Measurements from ENCODE around the gene NOS1AP.

DNA sequence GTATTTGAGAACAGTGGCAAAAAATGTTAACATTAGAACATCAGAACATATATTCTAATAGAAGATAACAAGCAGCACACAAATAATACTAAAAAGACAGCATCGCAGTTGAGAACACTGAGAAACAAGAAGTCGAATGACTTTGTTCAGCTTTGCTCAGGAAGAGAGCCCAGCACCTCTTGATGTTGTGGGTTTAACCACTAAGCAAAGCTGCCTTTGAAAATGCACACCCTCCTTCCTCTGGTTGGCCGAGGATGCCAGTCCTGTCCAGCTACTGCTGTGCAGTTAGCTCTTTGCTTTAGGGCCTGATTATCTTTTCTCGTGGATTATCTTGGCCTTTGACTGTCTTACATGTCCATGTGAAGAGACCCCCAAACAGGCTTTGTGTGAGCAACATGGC, 246.7 kb downstream of the NOS1AP start:
- TF ChIP-seq POLR2AphosphoS5 (IDR thresholded peaks at IDR 0.05) = no peak
- TF ChIP-seq, protein P1, sequence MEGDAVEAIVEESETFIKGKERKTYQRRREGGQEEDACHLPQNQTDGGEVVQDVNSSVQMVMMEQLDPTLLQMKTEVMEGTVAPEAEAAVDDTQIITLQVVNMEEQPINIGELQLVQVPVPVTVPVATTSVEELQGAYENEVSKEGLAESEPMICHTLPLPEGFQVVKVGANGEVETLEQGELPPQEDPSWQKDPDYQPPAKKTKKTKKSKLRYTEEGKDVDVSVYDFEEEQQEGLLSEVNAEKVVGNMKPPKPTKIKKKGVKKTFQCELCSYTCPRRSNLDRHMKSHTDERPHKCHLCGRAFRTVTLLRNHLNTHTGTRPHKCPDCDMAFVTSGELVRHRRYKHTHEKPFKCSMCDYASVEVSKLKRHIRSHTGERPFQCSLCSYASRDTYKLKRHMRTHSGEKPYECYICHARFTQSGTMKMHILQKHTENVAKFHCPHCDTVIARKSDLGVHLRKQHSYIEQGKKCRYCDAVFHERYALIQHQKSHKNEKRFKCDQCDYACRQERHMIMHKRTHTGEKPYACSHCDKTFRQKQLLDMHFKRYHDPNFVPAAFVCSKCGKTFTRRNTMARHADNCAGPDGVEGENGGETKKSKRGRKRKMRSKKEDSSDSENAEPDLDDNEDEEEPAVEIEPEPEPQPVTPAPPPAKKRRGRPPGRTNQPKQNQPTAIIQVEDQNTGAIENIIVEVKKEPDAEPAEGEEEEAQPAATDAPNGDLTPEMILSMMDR (IDR thresholded peaks at IDR 0.05) = no peak

Data from stomach (tissue), 4 donors.